Measurements from ENCODE around the gene C8B.

The C8B gene

DNA sequence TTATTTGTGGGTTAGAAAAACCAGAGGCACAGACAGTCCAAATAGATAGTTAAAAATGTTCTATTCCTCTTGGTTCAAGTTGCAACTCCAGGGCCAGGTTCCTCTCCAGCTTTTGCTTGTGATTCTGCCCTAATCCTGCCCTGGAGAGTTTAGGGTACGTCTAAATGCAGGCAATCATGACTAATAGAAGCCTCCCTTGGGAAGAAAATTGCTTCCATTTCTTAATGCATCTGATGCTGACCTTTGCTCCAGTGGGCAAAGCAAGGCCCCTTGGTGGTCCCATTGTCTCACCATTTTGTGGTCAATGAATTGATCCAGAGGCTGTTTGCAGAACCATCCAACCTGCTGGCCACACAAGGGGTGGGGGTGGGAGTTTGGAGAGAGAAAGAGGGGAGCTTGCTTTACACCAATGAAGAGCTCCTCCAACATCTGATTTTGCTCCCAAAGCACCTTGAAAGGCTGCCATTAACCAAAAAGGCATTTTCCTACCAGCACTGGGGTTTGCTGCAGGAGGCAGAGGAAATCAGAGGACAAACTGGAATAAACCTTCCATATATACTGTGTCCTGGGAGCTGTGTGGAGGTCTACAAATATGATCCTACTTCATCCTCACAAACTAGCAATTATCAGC lies 31.3 kb downstream of the C8B start:
- TF ChIP-seq CTCF (IDR thresholded peaks at IDR 0.05; ENCODE audit: low read depth, low read length) = no peak
- no peak overlapping the region for H3K27ac ChIP-seq
- H3K27me3 ChIP-seq (ENCODE audit: insufficient read depth, low read depth, severe bottlenecking) = peaks cover 4% of the 10 kb centered on the region
- no peaks in the 10 kb centered on the region for H3K9me3 ChIP-seq (ENCODE audit: severe bottlenecking)
- H3K36me3 ChIP-seq = no peaks in the 10 kb centered on the region
- no peak for DNase-seq
- no peak overlapping the region for H3K4me3 ChIP-seq (ENCODE audit: low read depth, low read length)

GRCh38 chr1:56933606-56934005 lies 32.2 kb downstream of the C8B start:
- H3K9me3 ChIP-seq (ENCODE audit: severe bottlenecking) = no peaks in the 10 kb centered on the region
- no peak overlapping the region for H3K4me3 ChIP-seq (ENCODE audit: low read depth, low read length)
- no peak for DNase-seq
- H3K27ac ChIP-seq = no peak overlapping the region
- no peaks in the 10 kb centered on the region for H3K36me3 ChIP-seq
- peaks cover 4% of the 10 kb centered on the region for H3K27me3 ChIP-seq (ENCODE audit: insufficient read depth, low read depth, severe bottlenecking)
- TF ChIP-seq CTCF (IDR thresholded peaks at IDR 0.05; ENCODE audit: low read depth, low read length) = no peak

DNA sequence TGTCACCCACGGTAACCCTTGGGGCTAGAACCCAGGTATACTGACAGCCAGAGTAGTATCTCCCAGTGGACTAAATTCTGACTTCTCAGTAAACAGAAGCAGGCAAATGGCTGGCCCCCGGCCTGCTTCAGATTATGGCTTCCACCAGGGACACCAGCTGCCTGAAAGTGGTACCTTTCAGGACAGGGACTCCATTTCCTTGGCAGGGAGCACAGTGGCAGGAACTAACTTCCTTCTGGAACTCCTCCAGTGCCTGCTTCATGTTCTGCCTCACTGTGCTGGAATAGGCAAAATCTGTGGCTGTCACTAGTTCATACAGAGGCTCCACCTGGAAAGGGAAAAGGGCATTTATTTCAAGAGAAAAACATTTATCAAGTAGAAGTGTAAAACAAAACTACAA lies 32.7 kb downstream of the C8B start:
- Histone ChIP-seq H3K27ac (no peak overlapping the region), H3K36me3 (no peaks in the 10 kb centered on the region), H3K4me3 (ENCODE audit: low read depth, low read length) (no peak overlapping the region), H3K27me3 (ENCODE audit: insufficient read depth, low read depth, severe bottlenecking) (peaks cover 4% of the 10 kb centered on the region), H3K9me3 (ENCODE audit: severe bottlenecking) (no peaks in the 10 kb centered on the region)
- no peak for TF ChIP-seq CTCF (IDR thresholded peaks at IDR 0.05; ENCODE audit: low read depth, low read length)
- no peak for DNase-seq

DNA sequence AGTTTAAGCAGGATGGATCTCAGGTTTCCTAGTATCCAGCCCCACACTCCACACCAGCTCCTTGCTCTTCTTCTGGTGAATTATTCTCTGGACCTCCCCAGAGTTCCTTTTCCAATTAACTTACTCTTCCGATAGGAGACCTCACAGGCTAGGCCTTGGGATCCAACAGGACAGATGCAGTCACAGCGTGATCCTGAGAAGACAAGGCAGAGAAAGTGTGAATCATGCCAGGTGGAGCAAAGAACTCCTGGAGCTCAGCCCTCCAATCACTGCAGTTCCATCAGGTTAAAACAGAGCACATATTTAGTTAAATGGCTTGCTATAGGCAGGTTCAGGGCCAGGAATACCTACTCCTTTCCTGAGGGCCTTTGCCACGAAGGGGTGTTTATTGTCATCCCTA lies 34.1 kb downstream of the C8B start:
- Histone ChIP-seq H3K36me3 (no peaks in the 10 kb centered on the region), H3K4me3 (ENCODE audit: low read depth, low read length) (no peak overlapping the region), H3K27ac (no peak overlapping the region), H3K9me3 (ENCODE audit: severe bottlenecking) (no peaks in the 10 kb centered on the region), H3K27me3 (ENCODE audit: insufficient read depth, low read depth, severe bottlenecking) (peaks cover 4% of the 10 kb centered on the region)
- TF ChIP-seq CTCF (IDR thresholded peaks at IDR 0.05; ENCODE audit: low read depth, low read length) = no peak
- DNase-seq = no peak

- DNase-seq = no peak
- Histone ChIP-seq H3K36me3 (no peaks in the 10 kb centered on the region), H3K27ac (no peak overlapping the region), H3K4me3 (ENCODE audit: low read depth, low read length) (no peak overlapping the region), H3K9me3 (ENCODE audit: severe bottlenecking) (no peaks in the 10 kb centered on the region), H3K27me3 (ENCODE audit: insufficient read depth, low read depth, severe bottlenecking) (peaks cover 7% of the 10 kb centered on the region)
- no peak for TF ChIP-seq CTCF (IDR thresholded peaks at IDR 0.05; ENCODE audit: low read depth, low read length)
These were observed 34.6 kb downstream of the C8B start for GRCh38 chr1:56931211-56931610.

- H3K9me3 ChIP-seq (ENCODE audit: severe bottlenecking) = no peaks in the 10 kb centered on the region
- TF ChIP-seq CTCF (IDR thresholded peaks at IDR 0.05; ENCODE audit: low read depth, low read length) = no peak
- no peak for DNase-seq
- H3K4me3 ChIP-seq (ENCODE audit: low read depth, low read length) = no peak overlapping the region
- peaks cover 3% of the 10 kb centered on the region for H3K27me3 ChIP-seq (ENCODE audit: insufficient read depth, low read depth, severe bottlenecking)
- H3K27ac ChIP-seq = no peak overlapping the region
- no peaks in the 10 kb centered on the region for H3K36me3 ChIP-seq
These were observed 36.3 kb downstream of the C8B start for GRCh38 chr1:56929492-56929891.
